ENCODE results near the gene AFF1. TPM values are rescaled to one million over a fixed set of nuclear protein-coding genes. Genes with fewer than 3 reads are reported as not detected.
"Not testable (repeated sequence)": the region's sequence is repeated elsewhere in the genome, so short reads cannot be mapped to it uniquely, and the experiment has no call there.

AFF1 gene
- total RNA-seq, 2 experiments from 2014 or later: 46.6 to 50.6 TPM

GRCh38 chr4:87077914-87078585 is 143.2 kb downstream of the AFF1 start:
- intact Hi-C loops (cut with micrococcal nuclease): no loop called here
- H3K4me3 Mint-ChIP-seq: no peak overlapping the region
- no peak overlapping the region for H3K27ac Mint-ChIP-seq
- DNase-seq: no peak
- no peaks in the 10 kb centered on the region for H3K9me3 Mint-ChIP-seq
- no peaks in the 10 kb centered on the region for H3K27me3 Mint-ChIP-seq (ENCODE audit: low read depth)
- CTCF ChIA-PET: interaction anchor here (0.6 to 1.6 kb wide), 3 partner anchors 13 to 38 kb away, joined by 3 to 9 read pairs (median 3); no protein-coding TSS in a partner anchor
- peaks cover 35% of the 10 kb centered on the region for H3K4me1 Mint-ChIP-seq (ENCODE audit: low read depth)
- H3K36me3 Mint-ChIP-seq (ENCODE audit: low read depth): peaks cover 4% of the 10 kb centered on the region

- intact Hi-C loops (cut with micrococcal nuclease): no loop called here
- peaks cover 29% of the 10 kb centered on the region for H3K4me1 Mint-ChIP-seq (ENCODE audit: low read depth)
- no peaks in the 10 kb centered on the region for H3K9me3 Mint-ChIP-seq
- no peak overlapping the region for H3K4me3 Mint-ChIP-seq
- CTCF ChIA-PET: interaction anchor here (0.6 to 1.6 kb wide), 4 partner anchors 12 to 157 kb away, joined by 3 to 9 read pairs (median 4); no protein-coding TSS in a partner anchor
- H3K36me3 Mint-ChIP-seq (ENCODE audit: low read depth): peaks cover 5% of the 10 kb centered on the region
- H3K27ac Mint-ChIP-seq: no peak overlapping the region
- DNase-seq: no peak
- no peaks in the 10 kb centered on the region for H3K27me3 Mint-ChIP-seq (ENCODE audit: low read depth)
Measured at GRCh38 chr4:87078987-87079486, 144.2 kb downstream of the AFF1 start.

- intact Hi-C loops (cut with micrococcal nuclease): no loop called here
- CTCF ChIA-PET: interaction anchor here (0.5 to 1.5 kb wide), 3 partner anchors 11 to 158 kb away, joined by 3 to 5 read pairs (median 4); no protein-coding TSS in a partner anchor
- no peak overlapping the region for H3K4me3 Mint-ChIP-seq
- DNase-seq: no peak
- H3K36me3 Mint-ChIP-seq (ENCODE audit: low read depth): peaks cover 9% of the 10 kb centered on the region
- no peak overlapping the region for H3K27ac Mint-ChIP-seq
- no peaks in the 10 kb centered on the region for H3K27me3 Mint-ChIP-seq (ENCODE audit: low read depth)
- H3K4me1 Mint-ChIP-seq (ENCODE audit: low read depth): peaks cover 26% of the 10 kb centered on the region
- H3K9me3 Mint-ChIP-seq: no peaks in the 10 kb centered on the region
Measured at GRCh38 chr4:87079967-87080366, 145.2 kb downstream of the AFF1 start.

- Mint-ChIP-seq H3K4me3 (no peak overlapping the region), H3K4me1 (ENCODE audit: low read depth) (peaks cover 23% of the 10 kb centered on the region), H3K27ac (no peak overlapping the region), H3K36me3 (ENCODE audit: low read depth) (peaks cover 9% of the 10 kb centered on the region), H3K9me3 (no peaks in the 10 kb centered on the region), H3K27me3 (ENCODE audit: low read depth) (no peaks in the 10 kb centered on the region)
- CTCF ChIA-PET: interaction anchor here (0.5 kb wide), 1 partner anchor 18 kb away, joined by 4 read pairs; no protein-coding TSS in a partner anchor
- DNase-seq: no peak
- intact Hi-C loops (cut with micrococcal nuclease): no loop called here
Measured at GRCh38 chr4:87080462-87080861, 145.7 kb downstream of the AFF1 start.

GRCh38 chr4:87081826-87082225 is 147.0 kb downstream of the AFF1 start:
- Mint-ChIP-seq H3K27ac (no peak overlapping the region), H3K27me3 (ENCODE audit: low read depth) (no peaks in the 10 kb centered on the region), H3K9me3 (no peaks in the 10 kb centered on the region), H3K4me1 (ENCODE audit: low read depth) (peaks cover 19% of the 10 kb centered on the region), H3K4me3 (no peak overlapping the region), H3K36me3 (ENCODE audit: low read depth) (peaks cover 11% of the 10 kb centered on the region)
- CTCF ChIA-PET: no interaction called here
- no peak for DNase-seq
- intact Hi-C loops (cut with micrococcal nuclease): no loop called here

- DNase-seq; H3K27me3 Mint-ChIP-seq (ENCODE audit: low read depth); H3K4me3 Mint-ChIP-seq; intact Hi-C loops (cut with micrococcal nuclease); H3K4me1 Mint-ChIP-seq (ENCODE audit: low read depth); H3K9me3 Mint-ChIP-seq; CTCF ChIA-PET; H3K27ac Mint-ChIP-seq: not testable (repeated sequence)
- H3K36me3 Mint-ChIP-seq (ENCODE audit: low read depth): peaks cover 13% of the 10 kb centered on the region
Measured at GRCh38 chr4:87085732-87086131, 150.9 kb downstream of the AFF1 start.

- peaks cover 12% of the 10 kb centered on the region for H3K36me3 Mint-ChIP-seq (ENCODE audit: low read depth)
- CTCF ChIA-PET: no interaction called here
- H3K9me3 Mint-ChIP-seq: no peaks in the 10 kb centered on the region
- H3K4me1 Mint-ChIP-seq (ENCODE audit: low read depth): peaks cover 8% of the 10 kb centered on the region
- no peak overlapping the region for H3K27ac Mint-ChIP-seq
- no peak for DNase-seq
- no peak overlapping the region for H3K4me3 Mint-ChIP-seq
- H3K27me3 Mint-ChIP-seq (ENCODE audit: low read depth): no peaks in the 10 kb centered on the region
- intact Hi-C loops (cut with micrococcal nuclease): no loop called here
Measured at GRCh38 chr4:87086143-87086805, 151.5 kb downstream of the AFF1 start.

- no peak overlapping the region for H3K4me3 Mint-ChIP-seq
- peaks cover 9% of the 10 kb centered on the region for H3K4me1 Mint-ChIP-seq (ENCODE audit: low read depth)
- CTCF ChIA-PET: interaction anchor here (1.6 kb wide), 1 partner anchor 152 kb away, joined by 6 read pairs; the partner anchor contains the start of gene AFF1
- no peak overlapping the region for H3K27ac Mint-ChIP-seq
- no peaks in the 10 kb centered on the region for H3K27me3 Mint-ChIP-seq (ENCODE audit: low read depth)
- no peak for DNase-seq
- peaks cover 12% of the 10 kb centered on the region for H3K36me3 Mint-ChIP-seq (ENCODE audit: low read depth)
- intact Hi-C loops (cut with micrococcal nuclease): no loop called here
- H3K9me3 Mint-ChIP-seq: no peaks in the 10 kb centered on the region
Measured at GRCh38 chr4:87087015-87087414, 152.2 kb downstream of the AFF1 start.

- no peak for DNase-seq
- no peaks in the 10 kb centered on the region for H3K9me3 Mint-ChIP-seq
- CTCF ChIA-PET: interaction anchor here (1.1 to 7.6 kb wide), 3 partner anchors 142 to 165 kb away, joined by 5 to 160 read pairs (median 6); partner anchors contain the start of gene AFF1
- H3K27ac Mint-ChIP-seq: no peak overlapping the region
- intact Hi-C loops (cut with micrococcal nuclease): no loop called here
- no peak overlapping the region for H3K4me3 Mint-ChIP-seq
- peaks cover 11% of the 10 kb centered on the region for H3K4me1 Mint-ChIP-seq (ENCODE audit: low read depth)
- no peaks in the 10 kb centered on the region for H3K27me3 Mint-ChIP-seq (ENCODE audit: low read depth)
- H3K36me3 Mint-ChIP-seq (ENCODE audit: low read depth): peaks cover 12% of the 10 kb centered on the region
Measured at GRCh38 chr4:87087420-87087819, 152.6 kb downstream of the AFF1 start.

- no peak for DNase-seq
- H3K27me3 Mint-ChIP-seq (ENCODE audit: low read depth): no peaks in the 10 kb centered on the region
- H3K4me3 Mint-ChIP-seq: no peak overlapping the region
- intact Hi-C loops (cut with micrococcal nuclease): no loop called here
- H3K4me1 Mint-ChIP-seq (ENCODE audit: low read depth): peaks cover 17% of the 10 kb centered on the region
- H3K27ac Mint-ChIP-seq: no peak overlapping the region
- H3K36me3 Mint-ChIP-seq (ENCODE audit: low read depth): peaks cover 13% of the 10 kb centered on the region
- CTCF ChIA-PET: interaction anchor here (0.6 to 7.6 kb wide), 4 partner anchors 143 to 249 kb away, joined by 3 to 160 read pairs (median 6); partner anchors contain the start of gene AFF1
- no peaks in the 10 kb centered on the region for H3K9me3 Mint-ChIP-seq
Measured at GRCh38 chr4:87088186-87088585, 153.4 kb downstream of the AFF1 start.

GRCh38 chr4:87089368-87089767 is 154.6 kb downstream of the AFF1 start:
- Mint-ChIP-seq H3K4me1 (ENCODE audit: low read depth) (peaks cover 24% of the 10 kb centered on the region), H3K36me3 (ENCODE audit: low read depth) (peaks cover 13% of the 10 kb centered on the region), H3K27ac (no peak overlapping the region), H3K9me3 (no peaks in the 10 kb centered on the region), H3K4me3 (no peak overlapping the region), H3K27me3 (ENCODE audit: low read depth) (no peaks in the 10 kb centered on the region)
- CTCF ChIA-PET: interaction anchor here (0.5 to 7.6 kb wide), 5 partner anchors 15 to 493 kb away, joined by 3 to 160 read pairs (median 3); no protein-coding TSS in a partner anchor
- intact Hi-C loops (cut with micrococcal nuclease): no loop called here
- no peak for DNase-seq

- H3K27ac Mint-ChIP-seq: no peak overlapping the region
- DNase-seq: no peak
- H3K4me1 Mint-ChIP-seq (ENCODE audit: low read depth): peaks cover 23% of the 10 kb centered on the region
- CTCF ChIA-PET: interaction anchor here (7.6 kb wide), 1 partner anchor 168 kb away, joined by 160 read pairs; no protein-coding TSS in a partner anchor
- intact Hi-C loops (cut with micrococcal nuclease): loop anchor here (5.0 kb wide), 2 partner anchors 147 to 593 kb away; no protein-coding TSS in a partner anchor
- no peak overlapping the region for H3K4me3 Mint-ChIP-seq
- no peaks in the 10 kb centered on the region for H3K9me3 Mint-ChIP-seq
- H3K27me3 Mint-ChIP-seq (ENCODE audit: low read depth): no peaks in the 10 kb centered on the region
- peaks cover 10% of the 10 kb centered on the region for H3K36me3 Mint-ChIP-seq (ENCODE audit: low read depth)
Measured at GRCh38 chr4:87090305-87090704, 155.5 kb downstream of the AFF1 start.

Measured in activated naive CD4-positive, alpha-beta T cell treated with anti-CD3 and anti-CD28 coated beads for 36 hours (primary cell).